ENCODE measurements around the gene AP4B1. TPM values are rescaled to one million over a fixed set of nuclear protein-coding genes. Genes with fewer than 3 reads are reported as not detected.

The AP4B1 gene
- total and polyA plus RNA-seq, 9 of the 15 experiments (the other 6 are each of a cell fraction or from before 2014, with no cell fraction given), result 15.8 to 36.5 (median 24.6) TPM

GRCh38 chr1:113904674-113905434 lies at the start of gene AP4B1, which contains the start of gene DCLRE1B (continued):
- peak; percentile 84; the same call in 1 of the 2 replicates for TF ChIP-seq MGA (IDR thresholded peaks at IDR 0.05)
- peak; percentile 85 for TF ChIP-seq POLR2A (conservative IDR thresholded peaks at IDR 0.05)
- no peak for TF ChIP-seq HDAC6 (IDR thresholded peaks at IDR 0.05; ENCODE audit: low read depth, low read length)
- peak; percentile 37 for TF ChIP-seq DACH1 (IDR thresholded peaks at IDR 0.05; ENCODE audit: partially characterized antibody)
- peak; percentile 16; the same call in 1 of the 2 replicates for TF ChIP-seq RAD51 (IDR thresholded peaks at IDR 0.05; ENCODE audit: borderline replicate concordance, low read depth)
- TF ChIP-seq ZBED1 (IDR thresholded peaks at IDR 0.05), result 0 out of 2 replicates have a peak, but pooled peaks have one; percentile 42
- peak; percentile 91 for TF ChIP-seq PKNOX1 (IDR thresholded peaks at IDR 0.05)
- TF ChIP-seq ZNF384 (IDR thresholded peaks at IDR 0.05; ENCODE audit: low read depth, low read length), result no peak; the same call in 1 of the 2 replicates
- peak; percentile 81 for TF ChIP-seq ZNF24 (IDR thresholded peaks at IDR 0.05)
- TF ChIP-seq ZNF511 (CRISPR knock-in tag; IDR thresholded peaks at IDR 0.05), result peak; percentile 82
- no peak for TF ChIP-seq SMAD2 (IDR thresholded peaks at IDR 0.05; ENCODE audit: low read depth, low read length)
- peak; percentile 78; the same call in 1 of the 2 replicates for TF ChIP-seq ETS1 (conservative IDR thresholded peaks at IDR 0.05; ENCODE audit: control insufficient read depth, low read depth, low read length)

All from K562 (cell line).